Measurements from ENCODE around the gene ZNF107.
"Not testable (repeated sequence)": the region's sequence is repeated elsewhere in the genome, so short reads cannot be mapped to it uniquely, and the experiment has no call there.

GRCh38 chr7:64717896-64718295, 52.0 kb downstream of the ZNF107 start:
- not testable (repeated sequence) for TF ChIP-seq SP1 (IDR thresholded peaks at IDR 0.05); L3MBTL2 (conservative IDR thresholded peaks at IDR 0.05); FOXM1 (IDR thresholded peaks at IDR 0.05; ENCODE audit: borderline replicate concordance); LEF1 (IDR thresholded peaks at IDR 0.05; ENCODE audit: borderline replicate concordance); NFRKB (IDR thresholded peaks at IDR 0.05); FOXA1 (IDR thresholded peaks at IDR 0.05)
